ENCODE results near the gene PAGE4. TPM values are rescaled to one million over a fixed set of nuclear protein-coding genes. Genes with fewer than 3 reads are reported as not detected.

PAGE4 gene
- polyA plus RNA-seq, 2 donors: 0.11 TPM; not detected in 1

GRCh38 chrX:49842621-49843020, 13.5 kb downstream of the PAGE4 start:
- Histone ChIP-seq H3K4me1 (ENCODE audit: control insufficient read depth in 2 of 2, insufficient read depth in 2 of 2, low read length in 1 of 2) (no peaks in the 10 kb centered on the region), H3K4me3 (ENCODE audit: low read depth in 1 of 2, low read length in 2 of 2) (no peak overlapping the region), H3K27me3 (ENCODE audit: control insufficient read depth in 1 of 2, insufficient read depth in 2 of 2, low read length in 2 of 2) (peaks cover 0 to 3% of the 10 kb centered on the region in 2 donors), H3K36me3 (ENCODE audit: control insufficient read depth in 2 of 2, insufficient read depth in 2 of 2, low read length in 1 of 2) (no peaks in the 10 kb centered on the region), H3K9me3 (ENCODE audit: control insufficient read depth in 2 of 2, insufficient read depth in 1 of 2, low read depth in 1 of 2, low read length in 1 of 2) (no peaks in the 10 kb centered on the region), H3K27ac (ENCODE audit: low read depth in 2 of 2, low read length in 1 of 2) (no peak overlapping the region)

- 36 to 42% methylated on average over 8 of the region's 8 CpGs for WGBS, 2 donors
- Histone ChIP-seq H3K4me3 (ENCODE audit: low read depth in 1 of 2, low read length in 2 of 2) (no peak overlapping the region), H3K9me3 (ENCODE audit: control insufficient read depth in 2 of 2, insufficient read depth in 1 of 2, low read depth in 1 of 2, low read length in 1 of 2) (no peaks in the 10 kb centered on the region), H3K36me3 (ENCODE audit: control insufficient read depth in 2 of 2, insufficient read depth in 2 of 2, low read length in 1 of 2) (no peaks in the 10 kb centered on the region), H3K27ac (ENCODE audit: low read depth in 2 of 2, low read length in 1 of 2) (no peak overlapping the region), H3K27me3 (ENCODE audit: control insufficient read depth in 1 of 2, insufficient read depth in 2 of 2, low read length in 2 of 2) (no peaks in the 10 kb centered on the region), H3K4me1 (ENCODE audit: control insufficient read depth in 2 of 2, insufficient read depth in 2 of 2, low read length in 1 of 2) (no peaks in the 10 kb centered on the region)
Measured at GRCh38 chrX:49844611-49845010, 15.5 kb downstream of the PAGE4 start.

- Histone ChIP-seq H3K4me3 (ENCODE audit: low read depth in 1 of 2, low read length in 2 of 2) (no peak overlapping the region), H3K4me1 (ENCODE audit: control insufficient read depth in 2 of 2, insufficient read depth in 2 of 2, low read length in 1 of 2) (no peaks in the 10 kb centered on the region), H3K27ac (ENCODE audit: low read depth in 2 of 2, low read length in 1 of 2) (no peak overlapping the region), H3K9me3 (ENCODE audit: control insufficient read depth in 2 of 2, insufficient read depth in 1 of 2, low read depth in 1 of 2, low read length in 1 of 2) (no peaks in the 10 kb centered on the region), H3K27me3 (ENCODE audit: control insufficient read depth in 1 of 2, insufficient read depth in 2 of 2, low read length in 2 of 2) (no peaks in the 10 kb centered on the region), H3K36me3 (ENCODE audit: control insufficient read depth in 2 of 2, insufficient read depth in 2 of 2, low read length in 1 of 2) (no peaks in the 10 kb centered on the region)
- 72 to 82% methylated on average over 4 of the region's 4 CpGs for WGBS, 2 donors
Measured at GRCh38 chrX:49845701-49846403, 16.7 kb downstream of the PAGE4 start.

- Histone ChIP-seq H3K27me3 (ENCODE audit: control insufficient read depth in 1 of 2, insufficient read depth in 2 of 2, low read length in 2 of 2) (no peaks in the 10 kb centered on the region), H3K4me1 (ENCODE audit: control insufficient read depth in 2 of 2, insufficient read depth in 2 of 2, low read length in 1 of 2) (no peaks in the 10 kb centered on the region), H3K36me3 (ENCODE audit: control insufficient read depth in 2 of 2, insufficient read depth in 2 of 2, low read length in 1 of 2) (no peaks in the 10 kb centered on the region), H3K9me3 (ENCODE audit: control insufficient read depth in 2 of 2, insufficient read depth in 1 of 2, low read depth in 1 of 2, low read length in 1 of 2) (no peaks in the 10 kb centered on the region), H3K4me3 (ENCODE audit: low read depth in 1 of 2, low read length in 2 of 2) (no peak overlapping the region), H3K27ac (ENCODE audit: low read depth in 2 of 2, low read length in 1 of 2) (no peak overlapping the region)
- 58 to 65% methylated on average over 1 of the region's 1 CpG for WGBS, 2 donors
Measured at GRCh38 chrX:49846522-49846921, 17.4 kb downstream of the PAGE4 start.

DNA sequence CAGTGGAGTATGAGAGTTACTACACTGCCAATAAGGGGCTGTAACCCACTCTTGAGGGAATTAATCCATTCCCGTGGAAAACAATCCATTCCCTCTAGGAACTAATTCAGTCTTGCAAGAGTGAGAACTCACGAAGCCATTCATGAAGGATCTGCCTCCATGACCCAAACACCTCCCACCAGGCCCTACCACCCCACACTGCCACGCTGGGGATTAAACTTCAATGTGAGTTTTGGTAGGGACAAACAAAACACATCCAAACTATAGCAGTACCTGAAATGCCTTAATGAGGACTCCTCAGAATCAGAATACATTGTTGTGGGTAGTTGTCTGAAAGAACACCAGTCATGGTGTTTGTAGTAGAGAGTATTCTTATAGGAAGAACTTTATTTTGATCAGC, 19.2 kb downstream of the PAGE4 start:
- no peaks in the 10 kb centered on the region for H3K36me3 ChIP-seq (ENCODE audit: control insufficient read depth in 2 of 2, insufficient read depth in 2 of 2, low read length in 1 of 2)
- H3K9me3 ChIP-seq (ENCODE audit: control insufficient read depth in 2 of 2, insufficient read depth in 1 of 2, low read depth in 1 of 2, low read length in 1 of 2): no peaks in the 10 kb centered on the region
- H3K4me3 ChIP-seq (ENCODE audit: low read depth in 1 of 2, low read length in 2 of 2): no peak overlapping the region
- no peak overlapping the region for H3K27ac ChIP-seq (ENCODE audit: low read depth in 2 of 2, low read length in 1 of 2)
- 58 to 89% methylated on average over 3 of the region's 3 CpGs for WGBS, 2 donors
- no peaks in the 10 kb centered on the region for H3K4me1 ChIP-seq (ENCODE audit: control insufficient read depth in 2 of 2, insufficient read depth in 2 of 2, low read length in 1 of 2)
- H3K27me3 ChIP-seq (ENCODE audit: control insufficient read depth in 1 of 2, insufficient read depth in 2 of 2, low read length in 2 of 2): no peaks in the 10 kb centered on the region

GRCh38 chrX:49850028-49850427, 20.9 kb downstream of the PAGE4 start:
- Histone ChIP-seq H3K4me1 (ENCODE audit: control insufficient read depth in 2 of 2, insufficient read depth in 2 of 2, low read length in 1 of 2) (no peaks in the 10 kb centered on the region), H3K4me3 (ENCODE audit: low read depth in 1 of 2, low read length in 2 of 2) (no peak overlapping the region), H3K27ac (ENCODE audit: low read depth in 2 of 2, low read length in 1 of 2) (no peak overlapping the region), H3K9me3 (ENCODE audit: control insufficient read depth in 2 of 2, insufficient read depth in 1 of 2, low read depth in 1 of 2, low read length in 1 of 2) (no peaks in the 10 kb centered on the region), H3K36me3 (ENCODE audit: control insufficient read depth in 2 of 2, insufficient read depth in 2 of 2, low read length in 1 of 2) (no peaks in the 10 kb centered on the region), H3K27me3 (ENCODE audit: control insufficient read depth in 1 of 2, insufficient read depth in 2 of 2, low read length in 2 of 2) (peaks cover 0 to 4% of the 10 kb centered on the region in 2 donors)
- 47 to 70% methylated on average over 1 of the region's 1 CpG for whole genome bisulfite sequencing, 2 donors

DNA sequence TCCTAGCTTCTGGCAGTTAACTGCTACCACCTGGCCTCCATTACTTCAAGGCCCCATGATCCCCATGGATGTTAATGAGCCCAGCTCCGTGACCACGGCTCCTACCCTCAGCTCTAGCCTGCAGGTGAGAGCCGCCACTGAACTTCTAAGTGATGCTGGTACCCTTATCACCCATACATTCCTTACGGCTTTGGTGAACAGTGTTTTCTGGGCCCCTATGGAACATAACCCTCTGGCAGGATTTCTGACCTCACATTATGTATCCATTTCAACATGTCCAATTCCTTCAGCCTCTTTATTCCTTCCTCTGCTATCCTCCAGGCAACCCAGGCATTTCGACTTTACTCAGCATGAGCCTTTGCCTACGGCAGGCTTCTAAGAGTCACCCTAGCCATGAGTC, 24.6 kb downstream of the PAGE4 start:
- Histone ChIP-seq H3K27me3 (ENCODE audit: control insufficient read depth in 1 of 2, insufficient read depth in 2 of 2, low read length in 2 of 2) (peaks cover 0 to 4% of the 10 kb centered on the region in 2 donors), H3K4me1 (ENCODE audit: control insufficient read depth in 2 of 2, insufficient read depth in 2 of 2, low read length in 1 of 2) (no peaks in the 10 kb centered on the region), H3K27ac (ENCODE audit: low read depth in 2 of 2, low read length in 1 of 2) (no peak overlapping the region), H3K4me3 (ENCODE audit: low read depth in 1 of 2, low read length in 2 of 2) (no peak overlapping the region), H3K9me3 (ENCODE audit: control insufficient read depth in 2 of 2, insufficient read depth in 1 of 2, low read depth in 1 of 2, low read length in 1 of 2) (no peaks in the 10 kb centered on the region), H3K36me3 (ENCODE audit: control insufficient read depth in 2 of 2, insufficient read depth in 2 of 2, low read length in 1 of 2) (no peaks in the 10 kb centered on the region)
- WGBS, 2 donors: 88 to 89% methylated on average over 6 of the region's 6 CpGs

DNA sequence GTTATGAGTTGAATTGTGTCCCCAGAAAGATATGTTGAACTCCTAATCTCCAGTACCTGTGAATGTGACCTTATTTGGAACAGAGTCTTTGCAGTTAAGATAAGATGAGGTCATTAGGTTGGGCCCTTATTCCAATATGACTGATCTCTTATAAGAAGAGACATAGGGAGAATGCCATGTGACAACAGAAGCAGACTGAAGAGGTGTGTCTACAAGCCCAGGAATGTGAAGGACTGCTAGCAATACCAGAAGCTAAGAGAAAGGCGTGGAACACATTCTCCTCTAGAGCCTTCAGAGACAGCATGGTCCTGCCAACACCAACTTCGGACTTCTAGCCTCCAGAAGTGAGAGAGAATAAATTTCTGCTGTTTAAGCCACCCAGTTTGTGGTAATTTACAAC, 27.7 kb downstream of the PAGE4 start:
- Histone ChIP-seq H3K36me3 (ENCODE audit: control insufficient read depth in 2 of 2, insufficient read depth in 2 of 2, low read length in 1 of 2) (no peaks in the 10 kb centered on the region), H3K27me3 (ENCODE audit: control insufficient read depth in 1 of 2, insufficient read depth in 2 of 2, low read length in 2 of 2) (peaks cover 0 to 7% of the 10 kb centered on the region in 2 donors), H3K4me3 (ENCODE audit: low read depth in 1 of 2, low read length in 2 of 2) (no peak overlapping the region), H3K27ac (ENCODE audit: low read depth in 2 of 2, low read length in 1 of 2) (no peak overlapping the region), H3K4me1 (ENCODE audit: control insufficient read depth in 2 of 2, insufficient read depth in 2 of 2, low read length in 1 of 2) (no peaks in the 10 kb centered on the region), H3K9me3 (ENCODE audit: control insufficient read depth in 2 of 2, insufficient read depth in 1 of 2, low read depth in 1 of 2, low read length in 1 of 2) (no peaks in the 10 kb centered on the region)
- 62 to 79% methylated on average over 2 of the region's 2 CpGs for WGBS, 2 donors

DNA sequence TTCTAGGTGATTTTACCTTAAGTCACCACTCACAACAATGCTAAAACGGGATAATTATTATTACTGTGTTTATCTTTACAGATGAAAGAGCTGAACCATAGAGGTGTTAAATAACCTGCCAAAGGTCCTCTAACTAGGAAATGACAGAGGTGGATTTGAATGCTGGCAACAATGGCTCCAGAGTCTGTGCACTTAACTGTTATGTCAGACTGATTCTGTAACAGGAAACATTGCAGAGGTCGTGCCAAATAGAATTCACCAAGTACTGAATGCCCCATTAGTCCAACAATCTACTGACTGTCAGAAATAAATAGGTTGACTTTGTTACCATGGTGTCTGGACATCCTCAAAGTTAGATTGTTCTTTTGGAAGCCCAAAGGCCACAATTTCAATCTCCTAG, 29.2 kb downstream of the PAGE4 start:
- no peak overlapping the region for H3K27ac ChIP-seq (ENCODE audit: low read depth in 2 of 2, low read length in 1 of 2)
- H3K4me3 ChIP-seq (ENCODE audit: low read depth in 1 of 2, low read length in 2 of 2): no peak overlapping the region
- H3K27me3 ChIP-seq (ENCODE audit: control insufficient read depth in 1 of 2, insufficient read depth in 2 of 2, low read length in 2 of 2): peaks cover 0 to 7% of the 10 kb centered on the region in 2 donors
- H3K36me3 ChIP-seq (ENCODE audit: control insufficient read depth in 2 of 2, insufficient read depth in 2 of 2, low read length in 1 of 2): no peaks in the 10 kb centered on the region
- H3K9me3 ChIP-seq (ENCODE audit: control insufficient read depth in 2 of 2, insufficient read depth in 1 of 2, low read depth in 1 of 2, low read length in 1 of 2): no peaks in the 10 kb centered on the region
- no peaks in the 10 kb centered on the region for H3K4me1 ChIP-seq (ENCODE audit: control insufficient read depth in 2 of 2, insufficient read depth in 2 of 2, low read length in 1 of 2)
- WGBS, 2 donors: 34 to 54% methylated on average over 2 of the region's 2 CpGs

- H3K9me3 ChIP-seq (ENCODE audit: control insufficient read depth in 2 of 2, insufficient read depth in 1 of 2, low read depth in 1 of 2, low read length in 1 of 2): no peaks in the 10 kb centered on the region
- no peak overlapping the region for H3K27ac ChIP-seq (ENCODE audit: low read depth in 2 of 2, low read length in 1 of 2)
- no peaks in the 10 kb centered on the region for H3K4me1 ChIP-seq (ENCODE audit: control insufficient read depth in 2 of 2, insufficient read depth in 2 of 2, low read length in 1 of 2)
- H3K36me3 ChIP-seq (ENCODE audit: control insufficient read depth in 2 of 2, insufficient read depth in 2 of 2, low read length in 1 of 2): no peaks in the 10 kb centered on the region
- no peak overlapping the region for H3K4me3 ChIP-seq (ENCODE audit: low read depth in 1 of 2, low read length in 2 of 2)
- peaks cover 0 to 4% of the 10 kb centered on the region in 2 donors for H3K27me3 ChIP-seq (ENCODE audit: control insufficient read depth in 1 of 2, insufficient read depth in 2 of 2, low read length in 2 of 2)
- WGBS, 2 donors: 81 to 95% methylated on average over 1 of the region's 1 CpG
Measured at GRCh38 chrX:49859491-49859890, 30.4 kb downstream of the PAGE4 start.
